Right renal pelvis (tissue), 4 donors: ENCODE measurements around the gene DENND2D. TPM values are rescaled to one million over a fixed set of nuclear protein-coding genes. Genes with fewer than 3 reads are reported as not detected.

Experiments used
- DNase-seq, 4 donors: peaks; one replicate each; pipeline ENCODE4 v3.0.0-alpha.2; 2013; ENCODE audit warnings: low read depth in 4 of 4, low spot score in 3 of 4, missing footprints in 1 of 4
- polyA plus RNA-seq, 4 donors: library from polyadenylated mRNA; unstranded; fragments of 120-200 nt; gene quantifications; one replicate each; pipeline ENCODE4 v1.2.1, GENCODE V29; 2013; ENCODE audit not compliant: insufficient read length in 4 of 4

DENND2D gene
- polyA plus RNA-seq, 4 donors, result 15.1 to 20.4 (median 18.0) TPM

- no peak for DNase-seq
These were observed 17.0 kb downstream of the DENND2D start for GRCh38 chr1:111183308-111184069.

- DNase-seq, result no peak
These were observed 18.4 kb downstream of the DENND2D start for GRCh38 chr1:111182052-111182451.

- no peak for DNase-seq
These were observed 20.4 kb downstream of the DENND2D start for GRCh38 chr1:111179968-111180533.

- no peak for DNase-seq
These were observed 23.8 kb downstream of the DENND2D start for GRCh38 chr1:111176678-111177077.

GRCh38 chr1:111175349-111175748, 25.1 kb downstream of the DENND2D start:
- no peak for DNase-seq

GRCh38 chr1:111174070-111174469, 26.4 kb downstream of the DENND2D start:
- no peak for DNase-seq

- DNase-seq, result no peak
These were observed 28.0 kb downstream of the DENND2D start for GRCh38 chr1:111172463-111172862.

- DNase-seq, result no peak
These were observed 36.3 kb downstream of the DENND2D start for GRCh38 chr1:111164151-111164550.

GRCh38 chr1:111163363-111163762, 37.1 kb downstream of the DENND2D start:
- DNase-seq, result no peak

GRCh38 chr1:111162488-111162880, 38.0 kb downstream of the DENND2D start:
- no peak for DNase-seq

- DNase-seq, result no peak
These were observed 38.5 kb downstream of the DENND2D start for GRCh38 chr1:111161843-111162487.

- no peak for DNase-seq
These were observed 43.0 kb downstream of the DENND2D start for GRCh38 chr1:111157431-111157830.

- no peak for DNase-seq
These were observed 46.1 kb downstream of the DENND2D start for GRCh38 chr1:111154021-111154999.

GRCh38 chr1:111151838-111152237, 48.6 kb downstream of the DENND2D start:
- no peak for DNase-seq

GRCh38 chr1:111148376-111148881, 52.0 kb downstream of the DENND2D start:
- DNase-seq, result no peak

GRCh38 chr1:111147948-111148347, 52.5 kb downstream of the DENND2D start:
- no peak for DNase-seq

GRCh38 chr1:111145963-111146768, 54.3 kb downstream of the DENND2D start:
- DNase-seq, result no peak

- DNase-seq, result no peak
These were observed 54.9 kb downstream of the DENND2D start for GRCh38 chr1:111145542-111145941.

- no peak for DNase-seq
These were observed 58.0 kb downstream of the DENND2D start for GRCh38 chr1:111142356-111142975.
